NCI-H2107 treated with DMSO at 0.1 percent for 48 hours (cell line): ENCODE data around the gene ASCL2.
"Not testable (repeated sequence)": the region's sequence is repeated elsewhere in the genome, so short reads cannot be mapped to it uniquely, and the experiment has no call there.

ENCODE experiments used
- DNase-seq: peaks from one replicate; lab custom pipeline; 2025; ENCODE audit not compliant: unreplicated experiment; lab: John Stamatoyannopoulos, UW

Gene ASCL2

DNA sequence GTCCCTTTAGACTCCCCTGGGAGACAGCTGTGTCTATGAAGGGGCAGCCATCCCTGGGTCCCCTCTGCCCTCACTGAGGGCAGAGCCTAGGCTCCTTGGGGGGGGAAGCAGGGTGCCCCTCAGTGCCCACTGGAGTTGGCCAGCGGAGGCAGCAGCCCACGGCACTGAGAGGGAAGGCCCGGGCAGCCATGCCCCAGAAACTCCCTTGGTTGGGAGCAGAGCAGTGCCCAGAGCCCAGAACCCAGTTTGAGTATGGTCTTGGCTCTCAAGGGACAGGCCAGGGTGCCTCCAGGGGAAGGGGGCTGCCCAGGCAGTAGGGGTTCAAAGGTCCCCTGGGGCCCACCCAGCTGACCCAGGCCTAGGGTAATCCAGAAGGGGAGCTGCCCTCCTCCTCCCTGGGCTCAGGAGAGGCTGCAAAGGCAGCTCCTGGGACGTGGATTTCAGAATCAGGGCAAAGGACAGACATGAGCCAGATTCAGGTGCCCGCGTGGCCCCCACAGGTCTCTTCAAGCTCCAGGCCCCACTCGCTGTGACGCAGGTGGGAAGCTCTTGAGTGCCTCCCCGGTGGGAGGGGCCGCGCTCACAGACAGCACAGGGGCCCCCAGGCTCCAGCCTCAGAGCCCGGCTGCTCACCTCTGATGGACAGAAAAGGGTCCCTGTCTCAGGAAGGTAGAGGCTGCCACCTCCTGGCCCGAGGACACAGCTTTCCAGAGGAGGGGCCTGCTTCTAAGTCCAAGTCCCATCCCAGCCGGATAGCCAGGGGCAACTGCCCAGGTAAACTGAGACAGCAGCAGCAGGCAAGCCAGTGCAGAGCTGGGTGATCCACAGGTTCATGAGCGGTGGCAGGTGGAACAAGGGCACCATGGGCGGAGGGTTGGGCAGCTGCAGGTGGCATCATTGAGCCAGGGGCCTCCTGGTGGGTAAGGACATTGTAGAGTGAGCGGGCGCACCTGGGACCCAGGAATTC, 28.7 kb upstream of the ASCL2 start:
- peak; percentile 48 for DNase-seq

GRCh38 chr11:2298131-2298794, 27.9 kb upstream of the ASCL2 start:
- DNase-seq, result no peak

- DNase-seq, result no peak
Observed at GRCh38 chr11:2297623-2298030, 27.2 kb upstream of the ASCL2 start.

- DNase-seq, result no peak
Observed at GRCh38 chr11:2296913-2297622, 26.7 kb upstream of the ASCL2 start.

- no peak for DNase-seq
Observed at GRCh38 chr11:2295971-2296912, 25.9 kb upstream of the ASCL2 start.

DNA sequence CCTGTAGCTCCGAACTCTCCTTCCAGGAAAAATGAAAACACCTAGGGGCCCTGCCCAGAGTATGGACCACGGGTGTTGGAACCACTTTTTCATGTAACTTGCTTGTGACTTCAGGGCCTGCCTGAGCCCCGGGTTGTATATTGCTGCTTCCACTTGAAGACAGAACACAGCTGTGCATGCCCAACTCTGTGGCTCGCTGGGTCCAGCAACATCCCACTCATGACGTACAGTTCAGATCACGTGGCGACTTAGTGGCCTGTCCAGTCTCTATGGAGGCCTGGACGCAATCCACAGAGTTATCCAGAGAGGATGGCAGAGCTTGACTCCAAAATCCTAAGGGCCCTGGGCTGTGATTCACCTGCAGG, 24.5 kb upstream of the ASCL2 start:
- no peak for DNase-seq

- no peak for DNase-seq
Observed at GRCh38 chr11:2293984-2294925, 23.9 kb upstream of the ASCL2 start.

DNA sequence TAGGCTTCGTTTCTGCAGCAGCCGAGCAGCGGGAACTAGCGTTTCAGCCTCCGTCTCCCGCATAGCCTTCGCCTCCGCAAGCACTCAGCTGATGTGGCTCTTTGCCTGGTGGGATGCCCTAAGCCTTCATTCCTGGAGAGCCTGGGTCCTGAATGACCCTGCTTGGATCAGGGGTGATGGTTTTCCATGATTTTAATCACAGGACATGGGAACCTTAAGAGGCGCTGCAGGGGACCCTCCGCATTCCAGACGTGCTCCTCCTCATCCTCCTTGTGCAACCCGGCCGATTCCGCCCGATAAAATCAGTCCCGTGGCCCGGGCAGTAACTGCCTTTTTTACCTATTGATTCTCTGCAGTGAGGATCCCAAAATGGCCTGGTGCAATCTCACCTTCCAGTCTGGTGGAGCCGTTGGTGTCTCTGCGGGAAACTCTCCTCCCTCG, 23.2 kb upstream of the ASCL2 start:
- no peak for DNase-seq

DNA sequence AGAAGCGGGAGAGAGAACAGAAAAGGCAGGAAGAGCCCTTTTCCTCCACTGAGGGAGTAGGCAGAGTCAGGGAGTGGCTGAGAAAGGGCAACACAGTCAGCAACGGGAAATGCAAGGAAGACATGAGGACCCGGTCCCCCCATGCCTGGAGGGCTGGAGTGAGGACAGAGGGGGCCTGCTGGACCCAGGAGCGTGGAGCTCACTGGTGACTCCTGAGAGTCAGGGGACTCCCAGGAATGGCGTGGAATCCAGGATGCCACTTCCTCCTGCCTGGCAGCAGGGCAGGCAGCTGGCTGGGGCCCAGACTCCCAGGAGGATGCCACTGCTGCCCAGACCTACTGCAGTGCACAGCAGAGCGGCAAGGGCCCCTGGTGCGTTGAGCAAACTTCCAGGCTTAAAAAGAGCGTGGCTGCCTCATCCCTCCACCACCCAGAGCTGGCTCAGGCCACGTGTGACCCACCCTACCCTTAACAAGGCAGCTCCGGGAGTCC, 20.0 kb upstream of the ASCL2 start:
- no peak for DNase-seq

DNA sequence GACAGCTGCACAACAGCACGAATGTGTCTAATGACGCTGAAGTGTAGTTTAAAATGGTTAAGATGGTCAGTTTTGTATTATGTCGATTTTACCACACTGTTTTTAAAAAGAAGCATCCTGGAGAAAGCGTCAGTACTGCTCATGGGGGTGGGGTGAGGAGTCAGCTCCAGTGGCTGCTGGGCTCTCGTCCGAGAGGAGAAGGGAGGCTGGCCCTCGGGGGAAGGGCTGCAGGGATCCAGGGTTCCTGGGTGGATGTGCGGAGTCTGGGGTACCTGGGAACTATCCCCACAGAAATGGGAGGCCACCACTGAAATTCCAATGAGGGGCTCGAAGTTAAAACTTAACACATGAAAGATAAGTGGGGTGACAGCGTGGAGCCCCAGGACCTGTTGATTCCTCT, 19.5 kb upstream of the ASCL2 start:
- no peak for DNase-seq

- DNase-seq, result no peak
Observed at GRCh38 chr11:2289350-2289749, 19.0 kb upstream of the ASCL2 start.

GRCh38 chr11:2287091-2287490, 16.7 kb upstream of the ASCL2 start:
- DNase-seq, result no peak

- DNase-seq, result not testable (repeated sequence)
Observed at GRCh38 chr11:2286350-2286749, 16.0 kb upstream of the ASCL2 start.

- DNase-seq, result no peak
Observed at GRCh38 chr11:2280208-2280607, 9.8 kb upstream of the ASCL2 start.

- no peak for DNase-seq
Observed at GRCh38 chr11:2277933-2278523, 7.6 kb upstream of the ASCL2 start.

DNA sequence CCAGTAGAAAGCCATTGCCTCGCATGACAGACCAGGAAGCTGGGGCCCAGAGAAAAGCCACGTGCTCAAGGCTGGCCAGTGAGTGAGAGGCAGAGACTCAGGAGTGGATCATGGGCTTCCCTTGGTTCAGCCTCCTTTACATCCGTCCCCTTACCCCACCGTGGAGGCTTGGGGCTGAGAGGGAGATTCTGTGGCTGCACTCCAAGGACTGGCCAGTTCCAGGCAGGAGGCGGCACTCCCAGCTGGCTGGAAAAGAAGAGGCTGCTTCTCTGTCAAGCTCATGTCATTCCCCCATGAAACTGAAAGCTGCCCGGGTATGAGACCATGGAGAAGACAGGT, 6.6 kb upstream of the ASCL2 start:
- DNase-seq, result no peak

DNA sequence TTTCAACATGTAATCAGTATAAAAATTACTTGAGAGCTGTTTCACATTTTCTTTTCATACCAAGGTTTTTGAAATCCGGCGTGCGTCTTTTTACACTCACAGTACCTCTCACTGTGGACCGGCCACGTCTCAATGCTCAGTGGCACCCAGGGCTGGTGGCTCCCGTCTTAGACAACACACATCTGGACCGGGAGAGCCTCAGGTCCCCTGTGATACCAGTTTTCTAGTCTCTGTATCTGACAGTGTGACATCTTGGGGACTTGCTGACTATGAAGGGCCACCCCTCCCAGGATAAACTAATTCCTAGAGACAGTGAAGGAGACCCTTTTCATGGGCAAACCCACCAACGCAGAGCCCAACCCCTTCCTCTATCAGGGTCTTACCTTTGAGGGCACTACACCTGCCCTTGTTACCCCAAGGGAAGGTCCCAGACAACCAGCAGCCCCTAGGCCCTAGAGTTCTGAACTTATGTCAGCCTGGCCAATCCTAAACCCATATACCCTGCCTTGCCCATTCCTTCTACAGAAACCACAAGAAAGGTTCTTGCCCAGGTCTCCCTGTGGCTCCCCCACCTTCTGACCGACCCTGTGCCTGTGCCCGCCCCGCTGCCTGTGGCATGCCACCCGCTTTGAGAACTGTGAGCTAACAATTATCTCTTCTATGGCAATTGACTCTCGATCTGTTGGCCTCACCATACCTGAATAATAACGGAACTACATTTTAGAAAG, 6.1 kb upstream of the ASCL2 start:
- no peak for DNase-seq
